Upper lobe of left lung (tissue), 6 donors: Measurements from ENCODE around the gene ZNF366. TPM values are rescaled to one million over a fixed set of nuclear protein-coding genes. Genes with fewer than 3 reads are reported as not detected.

Source experiments
- ATAC-seq, 2 donors: fragments of 200-7000 bp; cut with Tn5 transposase; one replicate each; pipeline ENCODE4 v1.9.1; 2022; ENCODE audit warnings: mild to moderate bottlenecking in 2 of 2, moderate library complexity in 2 of 2; ENCODE audit not compliant: low FRiP score in 2 of 2
- DNase-seq, 2 donors: peaks; one replicate each; pipeline ENCODE4 v3.0.0-alpha.2; 2019 to 2020
- H3K27ac ChIP-seq, 4 donors: fragments of 200-600 bp; sonication (generic); one replicate each; pipeline ENCODE4 v1.5.1; 2016 to 2019
- H3K27me3 ChIP-seq, 4 donors: fragments of 200-600 bp; sonication (generic); one replicate each; pipeline ENCODE4 v1.5.1; 2017 to 2019
- H3K36me3 ChIP-seq, 4 donors: fragments of 200-600 bp; sonication (generic); one replicate each; pipeline ENCODE4 v1.5.1; 2016 to 2019
- H3K4me1 ChIP-seq, 4 donors: fragments of 200-600 bp; sonication (generic); one replicate each; pipeline ENCODE4 v1.5.1; 2018 to 2019
- H3K4me3 ChIP-seq, 4 donors: fragments of 200-600 bp; sonication (generic); one replicate each; pipeline ENCODE4 v1.5.1; 2017 to 2019; ENCODE audit warnings: mild to moderate bottlenecking in 2 of 4, moderate library complexity in 1 of 4
- H3K9me3 ChIP-seq, 4 donors: fragments of 200-600 bp; sonication (generic); one replicate each; pipeline ENCODE4 v1.5.1; 2018 to 2019
- EP300 ChIP-seq, 4 donors: sonication (generic); formaldehyde crosslinking; IDR thresholded peaks; one replicate each; pipeline ENCODE4 v1.5.1; 2017; ENCODE audit warnings: antibody characterized with exemption in 4 of 4, control low read depth in 2 of 4
- POLR2A ChIP-seq, 4 donors: fragments of 450-650 bp; IDR thresholded peaks; one replicate each; pipeline ENCODE4 v1.5.1; 2016 to 2017; ENCODE audit warnings: antibody characterized with exemption in 4 of 4, mild to moderate bottlenecking in 2 of 4
- POLR2AphosphoS5 ChIP-seq, 2 donors: sonication (generic); formaldehyde crosslinking; IDR thresholded peaks; one replicate each; pipeline ENCODE4 v1.5.1; 2017; ENCODE audit warnings: antibody characterized with exemption in 2 of 2
- WGBS, 2 donors: methylation state at CpG; one replicate each; pipeline ENCODE4 v1.1.5; 2017 to 2018; 5-methylcytosine and 5-hydroxymethylcytosine counted together
- total RNA-seq, 6 donors: library from RNA; depleted of rRNA in 4 of 6; stranded (reverse); fragments of >200 nt in 4 of 6; gene quantifications; one replicate each; pipeline versions ENCODE4 v1.1.0 to v1.2.1, GENCODE V29; 2016 to 2021
- TF ChIP-seq, protein P1 (sequence below), 6 experiments: fragments of 450-650 bp in 4 of 6; fragments of 200-600 bp in 2 of 6; sonication (generic) in 2 of 6; IDR thresholded peaks; one replicate each; pipeline ENCODE4 v1.5.1; 2016 to 2019; ENCODE audit warnings: antibody characterized with exemption in 6 of 6
- donor health status: DM: no; HTN: no; CAD: no; lungs with moderate emphysema.
- donor health status: DM: no; HTN: yes; CAD: no; lungs with severe emphysema.

Gene ZNF366
- total RNA-seq, 6 donors from 2014 or later: 3.1 to 12.4 (median 6.3) TPM

DNA sequence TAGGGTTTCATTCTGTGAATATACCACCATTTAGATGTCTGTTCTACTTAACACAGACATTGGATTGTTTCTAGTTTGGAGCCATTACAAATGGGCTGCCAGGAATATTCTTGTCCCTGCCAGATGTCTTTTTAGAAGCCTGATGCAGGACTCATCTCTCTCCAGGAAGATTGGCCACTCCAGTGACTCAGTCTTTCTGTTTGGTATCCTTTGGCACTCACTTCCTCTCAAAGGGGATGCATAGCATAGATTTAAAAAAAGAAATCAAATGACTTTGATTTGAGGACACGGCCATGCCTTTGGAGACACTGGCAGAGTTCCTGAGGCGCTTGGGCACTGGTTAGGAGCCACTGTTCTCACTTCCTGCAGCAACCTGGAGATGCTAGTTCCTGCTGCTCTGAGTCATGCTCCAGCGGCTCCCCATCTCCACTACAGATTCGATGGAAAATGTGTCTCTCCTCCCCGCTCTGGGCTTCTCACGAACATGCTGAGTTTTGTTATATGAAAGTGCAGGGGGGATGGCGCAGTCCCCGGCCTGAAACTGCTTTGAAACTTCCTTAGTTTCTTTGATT, 3.5 kb upstream of the ZNF366 start:
- Histone ChIP-seq H3K27ac (peak overlapping the region in 1 of 4 donors; percentile 31), H3K27me3 (no peaks in the 10 kb centered on the region), H3K4me1 (peaks cover 13 to 25% (median 17%) of the 10 kb centered on the region in 4 donors), H3K4me3 (no peak overlapping the region), H3K9me3 (no peaks in the 10 kb centered on the region), H3K36me3 (no peaks in the 10 kb centered on the region)
- TF ChIP-seq EP300 (IDR thresholded peaks at IDR 0.05) (no peak), POLR2A (IDR thresholded peaks at IDR 0.05) (no peak), POLR2AphosphoS5 (IDR thresholded peaks at IDR 0.05) (no peak)
- TF ChIP-seq, protein P1, sequence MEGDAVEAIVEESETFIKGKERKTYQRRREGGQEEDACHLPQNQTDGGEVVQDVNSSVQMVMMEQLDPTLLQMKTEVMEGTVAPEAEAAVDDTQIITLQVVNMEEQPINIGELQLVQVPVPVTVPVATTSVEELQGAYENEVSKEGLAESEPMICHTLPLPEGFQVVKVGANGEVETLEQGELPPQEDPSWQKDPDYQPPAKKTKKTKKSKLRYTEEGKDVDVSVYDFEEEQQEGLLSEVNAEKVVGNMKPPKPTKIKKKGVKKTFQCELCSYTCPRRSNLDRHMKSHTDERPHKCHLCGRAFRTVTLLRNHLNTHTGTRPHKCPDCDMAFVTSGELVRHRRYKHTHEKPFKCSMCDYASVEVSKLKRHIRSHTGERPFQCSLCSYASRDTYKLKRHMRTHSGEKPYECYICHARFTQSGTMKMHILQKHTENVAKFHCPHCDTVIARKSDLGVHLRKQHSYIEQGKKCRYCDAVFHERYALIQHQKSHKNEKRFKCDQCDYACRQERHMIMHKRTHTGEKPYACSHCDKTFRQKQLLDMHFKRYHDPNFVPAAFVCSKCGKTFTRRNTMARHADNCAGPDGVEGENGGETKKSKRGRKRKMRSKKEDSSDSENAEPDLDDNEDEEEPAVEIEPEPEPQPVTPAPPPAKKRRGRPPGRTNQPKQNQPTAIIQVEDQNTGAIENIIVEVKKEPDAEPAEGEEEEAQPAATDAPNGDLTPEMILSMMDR (IDR thresholded peaks at IDR 0.05): no peak
- peak in 1 of 2 donors; percentile 71 for ATAC-seq
- no peak for DNase-seq
- 43 to 55% methylated on average over 8 of the region's 8 CpGs for WGBS, 2 donors

DNA sequence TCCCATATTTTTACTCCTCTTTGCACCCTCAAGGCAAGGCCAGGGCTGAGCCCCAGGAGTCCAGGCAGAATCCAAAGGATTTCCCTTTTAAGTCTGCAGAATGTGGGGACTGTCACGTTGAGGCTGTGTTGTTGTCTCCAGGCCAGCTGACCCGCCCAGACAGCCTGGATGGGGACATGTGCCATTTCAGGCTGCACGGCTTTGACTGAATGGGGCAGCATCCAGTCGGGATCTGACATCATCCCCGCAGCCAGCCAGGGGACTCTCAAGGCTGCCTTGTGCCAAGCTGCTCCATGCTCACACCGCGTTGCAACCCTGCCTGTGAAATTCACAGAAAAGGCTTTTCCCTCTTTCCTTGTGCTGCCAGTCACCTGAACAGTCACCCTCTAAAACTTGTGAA, 2.2 kb upstream of the ZNF366 start:
- ATAC-seq: peak in 1 of 2 donors; percentile 47
- Histone ChIP-seq H3K4me1 (peaks cover 13 to 25% (median 17%) of the 10 kb centered on the region in 4 donors), H3K4me3 (no peak overlapping the region), H3K27me3 (no peaks in the 10 kb centered on the region), H3K27ac (peak overlapping the region in 3 of 4 donors; percentile 56 to 83 (median 61)), H3K9me3 (no peaks in the 10 kb centered on the region), H3K36me3 (no peaks in the 10 kb centered on the region)
- TF ChIP-seq POLR2A (IDR thresholded peaks at IDR 0.05) (no peak), EP300 (IDR thresholded peaks at IDR 0.05) (no peak), POLR2AphosphoS5 (IDR thresholded peaks at IDR 0.05) (no peak)
- TF ChIP-seq, protein P1 (IDR thresholded peaks at IDR 0.05): no peak
- 72 to 89% methylated on average over 3 to 7 of the region's 7 CpGs for WGBS, 2 donors
- no peak for DNase-seq

DNA sequence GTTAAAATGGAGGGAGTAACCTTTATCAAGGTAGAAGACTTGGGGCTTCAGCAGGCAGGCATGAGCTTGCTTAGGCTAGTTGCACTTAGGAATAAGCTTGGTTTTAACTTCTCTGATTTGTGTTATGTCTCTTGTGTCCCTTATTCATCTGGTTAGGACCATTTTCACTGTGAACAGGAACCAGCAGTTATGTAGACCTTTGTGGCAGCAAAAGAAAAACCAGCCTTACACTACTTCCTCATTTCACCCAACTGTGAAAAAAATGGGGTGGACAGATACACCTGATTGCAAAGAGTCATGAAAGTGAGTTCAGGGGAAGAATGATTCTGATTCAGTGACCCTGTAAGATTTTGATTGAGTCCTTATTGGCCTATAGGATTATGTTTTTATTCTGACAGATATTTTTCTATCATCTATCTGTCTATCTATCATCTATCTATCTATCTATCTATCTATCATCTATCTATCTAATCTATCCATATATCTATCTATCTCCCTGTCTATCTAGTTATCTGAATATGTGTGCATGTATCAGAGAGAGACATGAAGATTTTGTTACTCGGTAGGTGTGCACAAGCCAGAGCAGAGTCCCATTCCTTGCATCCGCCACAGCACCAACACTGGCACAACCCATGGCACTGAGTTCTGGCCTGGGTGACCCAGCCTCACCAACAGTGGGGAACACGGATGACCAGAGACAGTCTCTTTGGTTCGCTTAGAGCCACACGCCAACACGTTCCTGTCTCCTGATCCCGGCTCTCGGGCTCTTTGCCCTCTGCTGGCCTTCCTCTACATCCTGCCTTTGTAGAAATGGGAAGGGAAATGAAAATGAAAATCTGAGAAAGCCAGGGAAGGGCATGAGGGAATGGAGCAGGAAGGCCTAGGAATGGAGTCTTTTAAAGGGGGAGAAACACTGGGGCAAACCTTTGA, 1.3 kb upstream of the ZNF366 start:
- H3K27me3 ChIP-seq: no peaks in the 10 kb centered on the region
- no peak overlapping the region for H3K4me3 ChIP-seq
- DNase-seq: no peak
- ATAC-seq: no peak
- peaks cover 13 to 27% (median 20%) of the 10 kb centered on the region in 4 donors for H3K4me1 ChIP-seq
- peak overlapping the region; percentile 18 to 83 (median 58) for H3K27ac ChIP-seq
- no peak for TF ChIP-seq EP300 (IDR thresholded peaks at IDR 0.05)
- TF ChIP-seq, protein P1 (IDR thresholded peaks at IDR 0.05): no peak
- no peak for TF ChIP-seq POLR2AphosphoS5 (IDR thresholded peaks at IDR 0.05)
- no peak for TF ChIP-seq POLR2A (IDR thresholded peaks at IDR 0.05)
- WGBS, 2 donors: 74 to 93% methylated on average over 8 of the region's 8 CpGs
- H3K9me3 ChIP-seq: no peaks in the 10 kb centered on the region
- no peaks in the 10 kb centered on the region for H3K36me3 ChIP-seq

DNA sequence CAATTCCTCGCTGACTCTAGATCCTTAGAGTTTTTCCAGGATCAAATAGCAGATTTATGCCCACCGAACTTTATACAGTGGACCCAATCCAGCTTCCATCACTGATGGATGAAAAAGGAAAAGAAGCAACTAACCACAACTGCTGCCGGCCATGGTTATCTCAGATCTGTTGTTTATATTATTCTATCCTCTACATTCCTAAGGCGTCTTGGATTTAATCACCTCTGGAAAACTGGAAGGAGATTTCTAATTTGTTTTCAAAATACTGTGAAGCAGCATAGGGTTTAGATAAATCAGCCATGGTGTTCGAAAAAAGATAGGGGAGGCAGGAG, 663 bp upstream of the ZNF366 start:
- peaks cover 13 to 30% (median 21%) of the 10 kb centered on the region in 4 donors for H3K4me1 ChIP-seq
- no peaks in the 10 kb centered on the region for H3K36me3 ChIP-seq
- no peak for DNase-seq
- peak overlapping the region; percentile 18 to 83 (median 58) for H3K27ac ChIP-seq
- H3K27me3 ChIP-seq: no peaks in the 10 kb centered on the region
- 55 to 63% methylated on average over 5 of the region's 5 CpGs for WGBS, 2 donors
- TF ChIP-seq, protein P1 (IDR thresholded peaks at IDR 0.05): no peak
- TF ChIP-seq POLR2AphosphoS5 (IDR thresholded peaks at IDR 0.05): no peak
- TF ChIP-seq POLR2A (IDR thresholded peaks at IDR 0.05): no peak
- TF ChIP-seq EP300 (IDR thresholded peaks at IDR 0.05): no peak
- peak overlapping the region in 2 of 4 donors; percentile 36 to 40 for H3K4me3 ChIP-seq
- no peak for ATAC-seq
- no peaks in the 10 kb centered on the region for H3K9me3 ChIP-seq
